ENCODE measurements around the gene AP4S1. TPM values are rescaled to one million over a fixed set of nuclear protein-coding genes. Genes with fewer than 3 reads are reported as not detected.

The AP4S1 gene
- total RNA-seq, 1 donor from 2014 or later, result 6.5 TPM

Small RNA genes lying within 50 kb of the gene (microRNA-seq; reads per million reads assigned to microRNA genes)
- 12.3 reads per million, percentile 27 among the genes with 10 or more reads in this experiment for gene MIR624

Other genes with a start within 250 kb of the AP4S1 start
- 0.43 TPM for gene COCH, start 151.1 kb upstream of the AP4S1 start, total RNA-seq
- gene STRN3, start 730 bp downstream of the AP4S1 start, total RNA-seq, result 48.4 TPM
- 151 TPM for gene HECTD1, start 182.1 kb downstream of the AP4S1 start, total RNA-seq

All from Right ventricle myocardium inferior (tissue), 1 donor.